HG03354 (cell line): ENCODE measurements around the gene RPIA.
"Not testable (repeated sequence)": the region's sequence is repeated elsewhere in the genome, so short reads cannot be mapped to it uniquely, and the experiment has no call there.

Experiments used
- ATAC-seq: cut with Tn5 transposase; IDR thresholded peaks from one replicate; pipeline ENCODE4 v1.9.1; 2021; ENCODE audit warnings: mild to moderate bottlenecking; ENCODE audit not compliant: unreplicated experiment, poor library complexity, severe bottlenecking

RPIA gene

GRCh38 chr2:88691339-88692183 lies at the start of gene RPIA:
RPIA (plus strand) TSS chr2:88691673; CDS start chr2:88691699, 26 bp downstream.
- peak; percentile 95 for ATAC-seq

DNA sequence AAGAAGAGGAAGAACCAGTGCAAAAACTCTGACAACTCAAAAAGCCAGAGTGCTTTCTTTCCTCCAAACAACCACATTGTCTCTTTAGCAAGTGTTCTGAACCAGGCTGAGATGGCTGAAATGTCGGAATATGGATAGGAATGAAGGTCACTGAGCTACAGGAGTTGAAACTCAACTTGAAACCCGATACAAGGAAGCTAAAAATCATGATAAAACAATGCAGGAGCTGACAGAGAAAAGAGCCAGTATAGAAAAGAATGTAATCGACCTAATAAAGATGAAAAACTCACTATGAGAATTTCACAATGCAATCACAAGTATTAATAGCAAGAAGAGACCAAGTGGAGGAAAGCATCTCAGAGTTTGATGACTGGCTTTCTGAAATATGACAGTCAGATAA lies 49.2 kb upstream of the RPIA start:
- ATAC-seq, result no peak

- not testable (repeated sequence) for ATAC-seq
Measured at GRCh38 chr2:88645291-88645882, 46.1 kb upstream of the RPIA start.

- ATAC-seq, result no peak
Measured at GRCh38 chr2:88651646-88652045, 39.8 kb upstream of the RPIA start.

DNA sequence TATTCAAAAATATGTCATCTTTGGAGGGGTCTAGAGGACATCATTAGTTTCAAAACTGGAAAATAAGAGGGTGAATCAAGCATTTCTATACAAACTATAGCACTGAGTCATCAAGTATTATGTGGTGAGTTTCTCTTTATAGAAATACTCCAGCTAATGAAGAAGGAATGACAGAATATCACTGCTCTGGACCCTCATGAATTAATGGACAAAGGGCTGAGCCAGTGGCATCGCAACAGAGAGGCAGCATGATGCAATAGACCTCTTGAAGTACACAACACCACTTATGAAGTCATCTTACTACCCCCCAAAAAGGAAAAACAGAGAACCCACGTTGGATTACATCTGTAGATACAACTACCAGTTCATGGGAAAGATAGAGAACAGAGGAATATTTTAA lies 36.8 kb upstream of the RPIA start:
- ATAC-seq, result no peak

DNA sequence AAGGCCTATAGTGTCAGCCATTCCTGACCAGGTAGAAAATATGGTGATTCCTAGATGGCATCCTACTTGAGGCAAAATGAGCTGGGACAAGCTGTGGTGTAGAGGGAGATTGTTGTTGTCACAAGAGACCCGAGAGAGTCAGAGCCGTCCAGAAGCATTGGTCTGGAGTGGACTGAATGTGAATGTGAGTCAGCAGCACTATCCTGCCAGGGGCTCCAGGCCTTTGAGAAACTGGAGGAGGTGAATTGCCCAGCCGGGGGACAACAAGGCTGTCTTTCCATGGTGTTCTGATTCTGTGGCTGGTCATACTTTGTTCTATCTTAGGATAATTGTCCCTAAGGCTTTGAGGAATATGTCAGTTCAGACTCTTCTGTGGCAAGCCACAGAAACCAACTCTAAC lies 34.8 kb upstream of the RPIA start:
- no peak for ATAC-seq

DNA sequence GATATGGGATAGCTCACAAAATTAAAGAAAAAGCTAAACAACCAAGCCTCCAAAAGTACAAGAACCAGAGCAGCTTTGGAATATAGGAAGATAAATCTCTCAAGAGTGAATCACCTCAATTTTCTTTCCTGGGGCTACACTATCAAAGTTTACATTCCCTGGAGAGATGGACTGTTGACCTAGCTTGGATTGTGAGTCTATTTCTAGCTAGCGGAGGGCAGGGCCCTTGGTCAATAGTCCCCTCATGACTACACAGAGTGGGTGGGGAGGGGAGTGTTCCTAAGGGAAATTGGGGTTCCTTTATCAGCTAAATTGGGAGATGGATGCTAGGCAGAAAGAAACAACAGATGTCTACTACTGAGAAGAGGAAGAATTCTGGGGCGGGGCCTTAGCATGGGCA lies 34.3 kb upstream of the RPIA start:
- ATAC-seq, result no peak

DNA sequence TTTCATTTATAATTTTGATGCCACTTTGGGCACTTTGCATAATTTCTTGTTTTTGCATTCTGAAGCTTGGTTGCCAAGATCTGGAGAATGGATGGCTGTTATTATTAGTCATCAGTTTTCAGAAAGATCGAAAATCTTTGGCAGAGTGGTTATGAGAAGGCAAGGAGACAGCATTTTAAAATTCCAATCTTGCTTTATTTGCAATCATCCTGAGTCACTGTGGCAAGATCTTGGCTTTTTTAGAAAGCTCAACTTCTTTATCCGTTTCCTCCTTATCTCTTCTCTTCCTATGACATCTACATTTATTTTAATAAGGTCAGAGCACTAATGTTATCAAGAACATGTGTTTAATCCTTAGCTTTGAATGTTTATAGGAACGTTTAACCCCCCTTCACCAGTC lies 33.1 kb upstream of the RPIA start:
- ATAC-seq, result no peak

- no peak for ATAC-seq
Measured at GRCh38 chr2:88658881-88659537, 32.5 kb upstream of the RPIA start.

DNA sequence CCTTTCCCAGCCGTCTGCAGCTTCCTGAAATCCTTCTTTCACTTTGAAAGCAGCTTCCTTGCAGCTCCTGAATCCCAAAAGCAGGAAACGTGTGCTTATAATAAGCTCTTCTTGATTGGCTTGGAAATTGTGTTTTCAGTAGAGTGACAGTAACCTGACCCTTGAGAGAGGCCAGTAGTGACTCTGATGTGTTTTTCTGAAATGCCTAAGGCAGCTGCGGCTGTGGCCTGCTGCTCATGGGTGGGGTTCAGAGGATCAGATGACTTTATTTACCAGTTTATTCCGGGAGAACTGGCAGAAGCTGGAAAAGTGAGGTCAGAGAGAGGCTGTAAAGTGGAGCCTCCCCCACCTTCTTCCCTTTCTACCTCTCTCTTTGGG lies 31.9 kb upstream of the RPIA start:
- ATAC-seq, result no peak

GRCh38 chr2:88660622-88661021 lies 30.9 kb upstream of the RPIA start:
- ATAC-seq, result no peak

GRCh38 chr2:88666576-88666975 lies 24.9 kb upstream of the RPIA start:
- ATAC-seq, result no peak

DNA sequence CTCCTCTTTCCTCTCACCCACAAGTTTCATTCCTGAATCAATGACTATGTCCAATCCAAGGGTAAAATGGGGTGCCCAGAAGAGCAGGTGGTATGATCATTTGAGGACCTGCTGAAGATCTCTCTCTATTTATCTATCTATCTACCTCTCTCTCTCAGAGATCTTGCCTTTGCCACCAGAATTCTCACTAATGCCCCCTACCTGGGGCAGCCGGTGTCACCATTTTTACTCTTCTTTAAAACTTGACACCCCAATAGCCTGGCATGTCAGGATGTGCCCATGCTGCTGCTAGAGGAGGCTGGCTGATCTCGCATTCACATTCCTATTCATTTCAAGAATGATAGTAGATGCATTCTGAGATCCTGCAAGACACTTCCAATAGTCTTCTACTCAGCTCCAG lies 24.3 kb upstream of the RPIA start:
- no peak for ATAC-seq

GRCh38 chr2:88668862-88669261 lies 22.6 kb upstream of the RPIA start:
- ATAC-seq, result no peak

- ATAC-seq, result peak; percentile 91
Measured at GRCh38 chr2:88669482-88670214, 21.8 kb upstream of the RPIA start.

- ATAC-seq, result peak; percentile 57
Measured at GRCh38 chr2:88671786-88672427, 19.6 kb upstream of the RPIA start.

GRCh38 chr2:88673363-88673762 lies 18.1 kb upstream of the RPIA start:
- ATAC-seq, result no peak

GRCh38 chr2:88680266-88680902 lies 11.1 kb upstream of the RPIA start:
- ATAC-seq, result no peak

- ATAC-seq, result no peak
Measured at GRCh38 chr2:88680916-88681315, 10.6 kb upstream of the RPIA start.
